AG10803 (cell line): ENCODE measurements around the gene CPE.

Experiments used
- DNase-seq: peaks from one replicate; pipeline ENCODE4 v3.0.0; 2010; ENCODE audit warnings: low read depth
- H3K4me3 ChIP-seq: 2 replicates; pipeline ENCODE4 v1.5.1; 2011; ENCODE audit warnings: mild to moderate bottlenecking, low read length, control low read depth
- CTCF ChIP-seq: conservative IDR thresholded peaks from 2 replicates; pipeline ENCODE4 v1.5.1; 2011; ENCODE audit warnings: mild to moderate bottlenecking, low read length, control low read depth, inconsistent platforms

CPE gene

GRCh38 chr4:165386328-165386727, 7.5 kb downstream of the CPE start:
- no peak for TF ChIP-seq CTCF
- no peak for DNase-seq
- no peak overlapping the region for H3K4me3 ChIP-seq

DNA sequence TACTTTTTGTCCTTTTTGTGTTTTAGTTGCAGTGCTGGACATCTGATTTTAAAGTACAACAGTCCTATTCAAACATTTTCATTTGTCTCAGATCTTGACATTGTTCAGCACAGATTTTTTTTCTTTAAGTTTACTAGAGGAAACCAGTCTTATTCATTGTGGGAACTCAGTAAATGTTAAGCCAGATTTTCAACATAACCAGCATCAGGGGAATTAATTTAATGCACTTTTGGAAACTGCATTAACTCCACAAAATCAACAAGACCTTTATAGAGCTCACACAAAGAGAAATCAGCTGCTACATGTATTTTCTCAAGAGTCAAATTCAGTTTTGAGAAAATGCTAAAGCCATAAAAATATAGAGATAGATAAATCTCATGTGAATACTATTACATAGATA, 9.9 kb downstream of the CPE start:
- DNase-seq, result no peak
- no peak for TF ChIP-seq CTCF
- no peak overlapping the region for H3K4me3 ChIP-seq

DNA sequence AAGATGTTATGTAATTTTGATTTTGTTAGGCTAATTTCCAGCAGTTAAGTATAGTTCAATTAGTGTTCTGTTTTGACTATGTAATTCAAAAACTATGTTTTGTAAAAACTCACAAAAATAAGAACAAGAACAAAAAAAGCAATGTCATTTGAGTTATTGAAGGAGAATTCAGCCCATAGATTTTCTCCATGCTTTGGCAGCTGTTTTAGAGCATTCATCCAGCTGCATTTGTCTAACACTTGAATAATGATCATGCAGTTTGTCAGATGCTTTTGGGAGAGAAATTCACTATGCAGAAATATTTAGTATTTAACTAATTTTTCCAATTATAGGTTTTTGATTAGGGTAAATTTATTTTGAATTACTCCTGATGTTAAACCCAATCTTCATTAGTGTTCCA, 14.2 kb downstream of the CPE start:
- no peak for TF ChIP-seq CTCF
- no peak for DNase-seq
- no peak overlapping the region for H3K4me3 ChIP-seq

- no peak for TF ChIP-seq CTCF
- H3K4me3 ChIP-seq, result no peak overlapping the region
- no peak for DNase-seq
Observed at GRCh38 chr4:165393704-165394103, 14.9 kb downstream of the CPE start.

DNA sequence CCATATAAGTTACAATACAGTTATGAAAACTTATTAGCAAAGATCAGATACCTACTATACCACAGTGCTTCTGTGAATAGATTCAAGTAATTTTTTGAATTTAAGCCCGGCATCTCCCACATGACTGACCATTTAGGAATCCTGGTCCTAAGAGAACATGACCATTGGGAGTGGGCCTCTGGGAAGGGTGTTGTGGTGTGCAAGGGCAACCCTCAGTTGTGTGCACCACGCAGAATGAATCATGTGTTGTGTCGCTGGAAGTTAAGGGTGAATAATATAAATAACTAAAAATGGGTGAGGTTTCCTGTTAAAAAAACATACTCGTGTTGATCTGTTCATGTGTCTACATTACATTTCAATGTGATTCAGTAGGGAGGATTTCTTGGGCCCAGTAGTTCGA, 15.5 kb downstream of the CPE start:
- peak; percentile 6 for DNase-seq
- TF ChIP-seq CTCF, result no peak

DNA sequence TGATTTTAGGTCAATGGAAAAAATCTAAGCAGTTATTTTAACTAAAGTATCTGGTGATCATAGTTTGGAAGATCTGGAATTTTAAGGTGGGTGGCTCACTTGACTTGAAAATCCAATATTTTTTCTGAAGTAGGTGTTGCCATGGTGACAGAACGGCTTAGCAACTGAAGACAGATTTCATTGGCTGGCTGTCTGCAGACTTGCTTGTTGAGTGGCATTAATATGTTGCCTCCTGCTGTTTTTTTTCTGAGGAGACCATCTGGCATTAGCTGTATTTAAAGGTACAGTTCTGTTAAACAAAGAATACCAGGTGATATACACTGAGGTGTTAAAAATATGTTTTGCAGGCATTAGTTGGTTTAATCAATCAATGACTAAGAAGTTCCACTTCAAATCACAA, 19.8 kb downstream of the CPE start:
- DNase-seq, result peak; percentile 5
- TF ChIP-seq CTCF, result no peak
- H3K4me3 ChIP-seq, result no peak overlapping the region

More for the DNA sequence above, 15.5 kb downstream of the CPE start:
- no peak overlapping the region for H3K4me3 ChIP-seq

DNA sequence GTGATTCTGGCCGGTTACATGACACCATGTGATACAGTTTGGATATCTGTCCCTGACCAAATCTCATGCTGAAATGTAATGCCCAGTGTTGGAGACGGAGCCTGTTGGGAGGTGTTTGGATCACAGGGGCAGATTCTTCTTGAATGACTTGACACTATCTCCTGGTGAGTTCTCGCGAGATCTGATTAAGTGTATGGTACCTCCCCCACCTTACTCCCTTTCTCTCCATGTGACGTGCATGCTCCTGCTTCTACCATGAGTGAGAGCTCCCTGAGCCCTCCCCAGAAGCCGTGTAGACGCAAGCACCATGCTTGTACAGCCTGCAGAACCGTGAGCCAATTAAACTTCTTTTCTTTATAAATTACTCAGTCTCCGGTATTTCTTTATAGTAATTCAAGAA, 23.6 kb downstream of the CPE start:
- DNase-seq, result no peak
- TF ChIP-seq CTCF, result no peak
- H3K4me3 ChIP-seq, result no peak overlapping the region
